Chondrocyte (in vitro differentiated cells): ENCODE measurements around the gene CDKN1C. TPM values are rescaled to one million over a fixed set of nuclear protein-coding genes. Genes with fewer than 3 reads are reported as not detected.

ENCODE experiments used
- DNase-seq: peaks from one replicate; pipeline ENCODE4 v3.0.0; 2021; ENCODE audit warnings: mixed read lengths, low spot score
- H3K27ac Mint-ChIP-seq: one replicate; pipeline ENCODE4 v1.8.0; 2021; ENCODE audit warnings: mild to moderate bottlenecking, moderate library complexity, mixed read lengths; ENCODE audit not compliant: unreplicated experiment
- H3K27me3 Mint-ChIP-seq: 2 replicates; pipeline ENCODE4 v1.8.0; 2021; ENCODE audit warnings: low read depth, mixed read lengths
- H3K36me3 Mint-ChIP-seq: 2 replicates; pipeline ENCODE4 v1.8.0; 2021; ENCODE audit warnings: low read depth, mixed read lengths
- H3K4me1 Mint-ChIP-seq: 2 replicates; pipeline ENCODE4 v1.8.0; 2021; ENCODE audit warnings: low read depth, mild to moderate bottlenecking, mixed read lengths
- H3K4me3 Mint-ChIP-seq: one replicate; pipeline ENCODE4 v1.8.0; 2021; ENCODE audit warnings: mild to moderate bottlenecking, moderate library complexity, mixed read lengths; ENCODE audit not compliant: unreplicated experiment
- H3K9me3 Mint-ChIP-seq: 2 replicates; pipeline ENCODE4 v1.8.0; 2021; ENCODE audit warnings: low read depth, mixed read lengths
- total RNA-seq: library from RNA; stranded (reverse); gene quantifications from 3 replicates; pipeline ENCODE4 v1.2.1, GENCODE V29; 2021
- TF ChIP-seq, protein P1 (sequence below): fragments of 200-600 bp; sonication (generic); IDR thresholded peaks from 2 replicates; pipeline ENCODE4 v1.5.0; 2021; ENCODE audit warnings: antibody characterized with exemption, mild to moderate bottlenecking, moderate library complexity

CDKN1C gene
- total RNA-seq, 1 donor from 2014 or later = 14.6 TPM

GRCh38 chr11:2853401-2853800 is 32.2 kb downstream of the CDKN1C start:
- TF ChIP-seq, protein P1, sequence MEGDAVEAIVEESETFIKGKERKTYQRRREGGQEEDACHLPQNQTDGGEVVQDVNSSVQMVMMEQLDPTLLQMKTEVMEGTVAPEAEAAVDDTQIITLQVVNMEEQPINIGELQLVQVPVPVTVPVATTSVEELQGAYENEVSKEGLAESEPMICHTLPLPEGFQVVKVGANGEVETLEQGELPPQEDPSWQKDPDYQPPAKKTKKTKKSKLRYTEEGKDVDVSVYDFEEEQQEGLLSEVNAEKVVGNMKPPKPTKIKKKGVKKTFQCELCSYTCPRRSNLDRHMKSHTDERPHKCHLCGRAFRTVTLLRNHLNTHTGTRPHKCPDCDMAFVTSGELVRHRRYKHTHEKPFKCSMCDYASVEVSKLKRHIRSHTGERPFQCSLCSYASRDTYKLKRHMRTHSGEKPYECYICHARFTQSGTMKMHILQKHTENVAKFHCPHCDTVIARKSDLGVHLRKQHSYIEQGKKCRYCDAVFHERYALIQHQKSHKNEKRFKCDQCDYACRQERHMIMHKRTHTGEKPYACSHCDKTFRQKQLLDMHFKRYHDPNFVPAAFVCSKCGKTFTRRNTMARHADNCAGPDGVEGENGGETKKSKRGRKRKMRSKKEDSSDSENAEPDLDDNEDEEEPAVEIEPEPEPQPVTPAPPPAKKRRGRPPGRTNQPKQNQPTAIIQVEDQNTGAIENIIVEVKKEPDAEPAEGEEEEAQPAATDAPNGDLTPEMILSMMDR = no peak
- Mint-ChIP-seq H3K27ac (no peak overlapping the region), H3K36me3 (no peaks in the 10 kb centered on the region), H3K4me1 (no peaks in the 10 kb centered on the region), H3K27me3 (peaks cover 14% of the 10 kb centered on the region), H3K4me3 (no peak overlapping the region), H3K9me3 (no peaks in the 10 kb centered on the region)
- DNase-seq = no peak

DNA sequence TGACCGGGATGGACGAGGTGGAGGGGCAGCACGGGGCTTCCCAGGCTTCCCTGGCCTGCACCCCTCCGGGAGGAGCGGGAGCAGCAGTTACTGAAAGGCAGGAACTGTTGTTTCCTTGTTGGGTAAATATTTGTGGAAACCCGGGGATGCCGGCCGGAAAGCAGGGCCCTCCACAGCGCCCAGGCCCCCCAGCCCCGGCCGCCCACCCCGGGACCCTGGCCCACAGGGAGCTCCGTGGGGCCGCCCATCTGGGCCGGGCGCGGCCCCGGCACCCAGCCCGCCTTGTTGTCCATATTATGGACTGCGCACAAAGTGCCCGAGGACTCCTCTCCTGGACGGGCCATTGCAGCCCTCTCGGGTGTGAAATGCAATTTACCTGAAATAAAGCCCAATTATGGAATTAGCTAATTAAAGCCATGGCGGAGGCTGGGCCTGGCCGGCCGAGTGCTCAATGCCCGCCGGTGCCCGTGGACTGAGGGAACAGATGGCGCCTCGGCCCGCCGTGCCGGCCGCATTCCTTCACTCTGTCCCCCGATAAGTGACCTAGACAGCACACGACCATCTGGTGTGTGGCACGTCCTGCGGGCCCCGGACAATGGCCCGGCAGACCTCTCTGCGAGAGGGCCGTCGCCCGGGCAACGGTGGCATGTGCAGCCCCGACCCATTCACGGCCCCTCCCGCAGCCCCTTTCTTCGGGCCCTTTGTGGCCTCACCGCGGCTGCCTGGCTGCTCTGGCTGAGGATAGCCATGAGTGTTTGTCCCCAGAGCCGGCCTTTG is 35.4 kb downstream of the CDKN1C start:
- DNase-seq = no peak
- Mint-ChIP-seq H3K36me3 (no peaks in the 10 kb centered on the region), H3K4me3 (no peak overlapping the region), H3K4me1 (no peaks in the 10 kb centered on the region), H3K27me3 (peaks cover 7% of the 10 kb centered on the region), H3K9me3 (no peaks in the 10 kb centered on the region), H3K27ac (no peak overlapping the region)
- TF ChIP-seq, protein P1 = no peak

DNA sequence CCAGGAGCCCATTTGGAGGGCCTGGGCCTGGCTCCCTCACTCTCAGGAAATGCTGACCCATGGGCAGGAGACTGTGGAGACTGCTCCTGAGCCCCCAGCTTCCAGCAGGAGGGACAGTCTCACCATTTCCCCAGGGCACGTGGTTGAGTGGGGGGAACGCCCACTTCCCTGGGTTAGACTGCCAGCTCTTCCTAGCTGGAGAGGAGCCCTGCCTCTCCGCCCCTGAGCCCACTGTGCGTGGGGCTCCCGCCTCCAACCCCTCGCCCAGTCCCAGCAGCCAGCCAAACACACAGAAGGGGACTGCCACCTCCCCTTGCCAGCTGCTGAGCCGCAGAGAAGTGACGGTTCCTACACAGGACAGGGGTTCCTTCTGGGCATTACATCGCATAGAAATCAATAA is 37.1 kb downstream of the CDKN1C start:
- H3K4me3 Mint-ChIP-seq = no peak overlapping the region
- no peak overlapping the region for H3K27ac Mint-ChIP-seq
- H3K36me3 Mint-ChIP-seq = no peaks in the 10 kb centered on the region
- H3K27me3 Mint-ChIP-seq = peaks cover 2% of the 10 kb centered on the region
- DNase-seq = no peak
- H3K9me3 Mint-ChIP-seq = no peaks in the 10 kb centered on the region
- TF ChIP-seq, protein P1 = no peak
- no peaks in the 10 kb centered on the region for H3K4me1 Mint-ChIP-seq

GRCh38 chr11:2847561-2847960 is 38.0 kb downstream of the CDKN1C start:
- Mint-ChIP-seq H3K9me3 (no peaks in the 10 kb centered on the region), H3K36me3 (no peaks in the 10 kb centered on the region), H3K27ac (no peak overlapping the region), H3K27me3 (peaks cover 2% of the 10 kb centered on the region), H3K4me1 (no peaks in the 10 kb centered on the region), H3K4me3 (no peak overlapping the region)
- TF ChIP-seq, protein P1 = no peak
- no peak for DNase-seq

DNA sequence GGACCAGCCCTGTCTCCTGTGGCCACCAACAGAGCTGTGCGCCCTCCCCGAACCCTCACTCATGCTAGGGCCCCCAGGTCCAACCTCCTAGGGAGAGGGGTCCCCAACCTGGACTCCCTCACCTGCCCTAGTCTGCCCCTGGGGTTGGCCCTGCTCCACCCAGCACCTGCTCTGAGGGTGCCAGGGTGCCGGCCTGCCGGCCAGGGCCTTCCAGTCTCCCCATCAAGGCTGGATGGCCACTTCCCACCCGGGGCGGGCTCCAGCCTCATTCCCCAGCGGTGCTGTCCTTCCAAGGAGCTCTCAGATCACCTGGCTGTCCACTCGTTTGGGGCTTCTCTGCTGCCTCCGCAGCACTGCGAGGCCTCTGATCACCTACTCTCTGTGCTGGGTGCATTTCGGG is 39.1 kb downstream of the CDKN1C start:
- no peaks in the 10 kb centered on the region for H3K4me1 Mint-ChIP-seq
- no peaks in the 10 kb centered on the region for H3K36me3 Mint-ChIP-seq
- peaks cover 4% of the 10 kb centered on the region for H3K27me3 Mint-ChIP-seq
- H3K27ac Mint-ChIP-seq = no peak overlapping the region
- TF ChIP-seq, protein P1 = no peak
- no peak for DNase-seq
- H3K9me3 Mint-ChIP-seq = no peaks in the 10 kb centered on the region
- H3K4me3 Mint-ChIP-seq = no peak overlapping the region
